GM19025 (cell line): ENCODE data around the gene DOCK2.
"Not testable (repeated sequence)": the region's sequence is repeated elsewhere in the genome, so short reads cannot be mapped to it uniquely, and the experiment has no call there.

Experiments used
- ATAC-seq: cut with Tn5 transposase; IDR thresholded peaks from one replicate; pipeline ENCODE4 v1.9.1; 2021; ENCODE audit warnings: mild to moderate bottlenecking, low read depth, moderate library complexity; ENCODE audit not compliant: unreplicated experiment

DOCK2 gene

GRCh38 chr5:169710675-169711074 lies 73.6 kb downstream of the DOCK2 start:
- no peak for ATAC-seq

- ATAC-seq: no peak
Measured at GRCh38 chr5:169711551-169712225, 74.6 kb downstream of the DOCK2 start.

- no peak for ATAC-seq
Measured at GRCh38 chr5:169712428-169712827, 75.4 kb downstream of the DOCK2 start.

- ATAC-seq: no peak
Measured at GRCh38 chr5:169716287-169716686, 79.2 kb downstream of the DOCK2 start.

- no peak for ATAC-seq
Measured at GRCh38 chr5:169717288-169717687, 80.2 kb downstream of the DOCK2 start.

GRCh38 chr5:169719360-169720314 lies 82.6 kb downstream of the DOCK2 start:
- peak; percentile 63 for ATAC-seq

GRCh38 chr5:169721771-169722170 lies 84.7 kb downstream of the DOCK2 start:
- ATAC-seq: no peak

GRCh38 chr5:169723103-169723831 lies 86.2 kb downstream of the DOCK2 start:
- no peak for ATAC-seq

GRCh38 chr5:169724303-169725087 lies 87.4 kb downstream of the DOCK2 start:
- no peak for ATAC-seq

- not testable (repeated sequence) for ATAC-seq
Measured at GRCh38 chr5:169725665-169726064, 88.6 kb downstream of the DOCK2 start.

- no peak for ATAC-seq
Measured at GRCh38 chr5:169728418-169728817, 91.3 kb downstream of the DOCK2 start.

- no peak for ATAC-seq
Measured at GRCh38 chr5:169731221-169731620, 94.1 kb downstream of the DOCK2 start.

- ATAC-seq: no peak
Measured at GRCh38 chr5:169732841-169733240, 95.8 kb downstream of the DOCK2 start.

- no peak for ATAC-seq
Measured at GRCh38 chr5:169735913-169736312, 98.8 kb downstream of the DOCK2 start.

- ATAC-seq: no peak
Measured at GRCh38 chr5:169736653-169737052, 99.6 kb downstream of the DOCK2 start.

- no peak for ATAC-seq
Measured at GRCh38 chr5:169740435-169740834, 103.4 kb downstream of the DOCK2 start.

- ATAC-seq: no peak
Measured at GRCh38 chr5:169742771-169743296, 105.8 kb downstream of the DOCK2 start.

GRCh38 chr5:169744336-169744735 lies 107.3 kb downstream of the DOCK2 start:
- no peak for ATAC-seq

- ATAC-seq: no peak
Measured at GRCh38 chr5:169745441-169746146, 108.5 kb downstream of the DOCK2 start.
